ENCODE results near the gene PIK3AP1.
"Not testable (repeated sequence)": the region's sequence is repeated elsewhere in the genome, so short reads cannot be mapped to it uniquely, and the experiment has no call there.

PIK3AP1 gene

GRCh38 chr10:96719850-96720421, 378 bp downstream of the PIK3AP1 start:
- DNase-seq: peak; percentile 87

- no peak for DNase-seq
Observed at GRCh38 chr10:96719200-96719599, 1.1 kb downstream of the PIK3AP1 start.

DNA sequence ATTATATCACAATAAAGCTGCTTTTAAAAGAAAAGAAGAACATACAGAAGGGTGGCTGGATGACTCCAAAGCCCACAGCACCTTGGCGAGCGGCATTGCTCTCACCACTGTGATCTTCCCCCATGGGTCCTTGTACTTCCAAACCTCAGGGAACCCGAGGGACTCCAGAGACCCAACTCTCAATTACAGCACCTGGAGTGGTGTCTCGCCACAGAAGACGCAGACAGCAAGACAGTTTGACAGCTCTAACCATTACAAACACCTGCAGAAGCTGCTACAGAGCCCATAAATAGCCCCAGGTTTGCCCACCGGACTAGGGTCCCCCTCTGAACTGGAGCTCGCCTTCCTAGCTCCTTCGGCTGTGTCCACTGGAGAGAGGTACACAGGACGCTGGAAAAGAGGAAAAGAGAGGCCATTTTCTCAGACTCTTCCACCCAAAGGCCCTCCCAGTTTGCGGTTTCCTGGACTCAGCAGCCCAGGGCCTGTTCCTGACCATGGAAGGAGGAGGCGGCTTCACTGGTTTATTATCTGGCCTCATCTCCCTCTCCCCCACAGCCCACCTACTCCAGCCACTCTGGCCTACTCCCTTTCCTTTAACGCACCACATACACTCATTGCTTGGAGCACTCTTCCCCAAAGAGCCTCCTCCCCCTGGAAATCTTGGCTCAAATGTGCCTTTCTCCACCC, 1.9 kb downstream of the PIK3AP1 start:
- DNase-seq: no peak

- DNase-seq: no peak
Observed at GRCh38 chr10:96716390-96716789, 3.9 kb downstream of the PIK3AP1 start.

- DNase-seq: no peak
Observed at GRCh38 chr10:96714746-96715255, 5.5 kb downstream of the PIK3AP1 start.

- DNase-seq: no peak
Observed at GRCh38 chr10:96714031-96714590, 6.2 kb downstream of the PIK3AP1 start.

DNA sequence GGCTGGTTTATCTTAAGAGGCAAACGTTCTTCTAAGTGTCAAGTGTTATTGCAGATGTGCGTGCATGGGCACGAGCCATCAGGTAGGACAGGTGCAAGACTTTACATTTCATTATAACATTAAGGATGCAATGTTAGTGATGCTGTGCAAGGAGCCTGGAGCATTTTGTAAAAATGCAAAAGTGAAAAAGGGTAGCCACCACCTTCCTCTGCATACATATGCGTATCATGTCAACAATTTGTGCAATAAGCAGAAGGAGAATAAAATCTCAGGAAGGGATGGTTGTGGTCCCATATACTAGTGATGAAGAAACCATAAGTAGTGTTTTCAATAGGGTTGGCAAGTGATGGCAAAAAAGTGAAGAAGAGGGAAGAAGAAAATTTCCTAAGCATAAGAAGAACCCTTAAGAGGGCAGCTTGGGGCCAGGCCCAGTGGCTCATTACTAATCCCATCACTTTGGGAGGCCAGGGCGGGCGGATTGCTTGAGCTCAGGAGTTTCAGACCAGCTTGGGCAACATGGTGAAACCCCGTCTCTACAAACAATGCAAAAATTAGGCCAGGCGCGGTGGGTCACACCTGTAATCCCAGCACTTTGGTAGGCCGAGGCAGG, 7.5 kb downstream of the PIK3AP1 start:
- DNase-seq: no peak

DNA sequence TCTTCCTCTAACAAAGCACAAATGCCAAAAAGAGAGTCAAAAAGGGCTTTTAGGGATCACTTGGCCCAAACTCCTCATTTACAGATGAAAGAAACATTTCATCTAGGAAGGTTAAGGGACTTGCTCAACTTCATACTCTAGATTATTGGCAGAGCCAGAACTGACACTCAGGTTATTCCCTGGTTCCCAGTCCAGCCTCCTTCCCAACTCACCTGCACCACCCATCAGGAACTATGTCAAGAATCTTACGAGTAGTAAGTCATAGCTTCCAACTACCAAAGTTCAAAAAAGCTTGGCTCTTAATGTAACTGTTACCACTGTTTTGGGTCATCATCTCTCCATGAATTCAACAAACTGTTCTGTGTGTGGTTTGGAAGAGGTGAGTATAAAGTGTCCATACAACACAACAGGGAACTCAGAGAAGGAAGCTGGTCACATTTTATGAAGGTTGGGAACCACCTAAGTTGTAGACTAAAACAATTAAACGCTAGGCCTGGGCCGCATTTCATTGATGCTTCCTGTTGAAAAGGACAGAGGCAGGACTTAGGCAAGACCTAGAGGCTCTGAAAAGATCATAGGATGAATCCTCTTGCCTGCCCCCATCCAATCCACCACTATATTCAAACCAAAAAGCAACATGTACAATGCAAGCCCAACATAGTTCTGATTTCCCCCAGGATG, 9.1 kb downstream of the PIK3AP1 start:
- no peak for DNase-seq

DNA sequence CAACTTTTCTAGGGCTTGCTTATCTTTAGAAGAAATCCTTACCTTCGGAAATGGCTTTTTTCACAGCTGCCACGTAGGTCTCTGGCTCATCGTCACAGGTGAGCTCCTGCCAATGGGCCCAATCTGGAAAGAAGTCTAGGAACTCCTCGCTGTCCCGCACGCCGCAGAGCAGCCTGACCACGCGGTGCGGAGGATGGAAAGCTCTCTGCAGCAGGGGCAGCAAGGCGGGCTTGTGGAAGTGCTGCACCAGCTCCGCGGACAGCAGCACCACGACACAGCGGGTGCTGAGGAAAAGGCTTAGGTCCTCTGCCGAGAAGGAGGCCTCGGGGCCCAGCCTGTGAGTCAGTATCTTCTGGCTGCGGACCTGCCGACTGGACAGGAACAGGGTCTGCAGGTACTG, 10.8 kb downstream of the PIK3AP1 start:
- DNase-seq: no peak

GRCh38 chr10:96708996-96709395, 11.3 kb downstream of the PIK3AP1 start:
- DNase-seq: no peak

DNA sequence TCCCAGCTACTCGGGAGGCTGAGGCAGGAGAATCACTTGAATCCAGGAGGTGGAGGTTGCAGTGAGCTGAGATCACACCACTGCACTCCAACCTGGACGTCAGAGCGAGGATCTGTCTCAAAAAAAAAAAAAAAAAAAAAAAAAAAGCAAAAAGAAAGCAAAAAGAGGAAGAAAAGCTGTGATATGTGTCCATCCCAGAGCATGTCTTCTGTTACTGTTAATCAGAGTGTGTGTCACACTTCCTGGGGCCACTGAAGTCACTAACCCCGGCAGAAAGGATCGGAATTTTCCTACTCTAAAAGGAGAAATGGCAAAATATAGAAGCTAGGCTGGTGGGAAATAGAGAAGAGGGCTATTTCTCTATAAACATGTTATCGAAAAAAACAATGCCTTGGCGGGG, 11.9 kb downstream of the PIK3AP1 start:
- no peak for DNase-seq

GRCh38 chr10:96706331-96706853, 13.9 kb downstream of the PIK3AP1 start:
- no peak for DNase-seq

GRCh38 chr10:96705134-96705533, 15.2 kb downstream of the PIK3AP1 start:
- DNase-seq: no peak

GRCh38 chr10:96704563-96704962, 15.8 kb downstream of the PIK3AP1 start:
- DNase-seq: no peak

DNA sequence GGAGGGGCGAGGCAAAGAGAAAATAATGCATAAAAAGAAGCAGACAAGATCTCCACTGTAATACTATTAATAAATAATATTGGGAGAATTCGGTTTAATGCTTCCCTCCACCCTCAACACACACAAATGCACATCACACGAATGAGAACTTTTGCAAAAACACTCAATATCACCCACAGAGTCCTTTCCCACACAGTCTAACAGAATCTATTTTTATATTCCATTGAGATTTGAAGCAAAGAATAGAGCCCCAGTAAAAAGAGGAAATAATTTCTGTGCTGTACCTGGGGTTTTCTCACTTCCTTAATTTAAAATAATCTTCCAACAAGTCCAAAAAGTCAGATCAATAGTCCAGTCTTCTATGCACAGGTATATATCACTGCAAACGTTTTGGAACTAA, 17.0 kb downstream of the PIK3AP1 start:
- no peak for DNase-seq

DNA sequence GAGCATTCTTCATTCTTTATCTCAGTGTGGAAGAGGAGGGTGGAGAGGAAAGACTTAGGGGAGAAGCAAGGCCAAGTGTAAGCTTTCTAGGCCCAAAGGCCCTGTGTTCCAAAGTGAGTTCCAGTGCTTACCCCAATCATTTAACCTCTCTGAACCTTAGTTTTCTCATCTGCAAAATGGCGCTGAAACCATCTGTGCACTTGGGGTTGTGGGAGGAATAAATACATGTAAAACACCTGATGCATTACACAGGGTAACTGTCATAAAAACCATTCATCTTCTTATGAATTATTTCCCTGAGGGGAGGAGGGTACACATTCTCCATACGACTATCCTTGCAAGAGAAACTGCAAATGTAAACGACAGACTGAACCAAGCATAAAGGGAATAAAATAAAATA, 19.0 kb downstream of the PIK3AP1 start:
- DNase-seq: no peak

DNA sequence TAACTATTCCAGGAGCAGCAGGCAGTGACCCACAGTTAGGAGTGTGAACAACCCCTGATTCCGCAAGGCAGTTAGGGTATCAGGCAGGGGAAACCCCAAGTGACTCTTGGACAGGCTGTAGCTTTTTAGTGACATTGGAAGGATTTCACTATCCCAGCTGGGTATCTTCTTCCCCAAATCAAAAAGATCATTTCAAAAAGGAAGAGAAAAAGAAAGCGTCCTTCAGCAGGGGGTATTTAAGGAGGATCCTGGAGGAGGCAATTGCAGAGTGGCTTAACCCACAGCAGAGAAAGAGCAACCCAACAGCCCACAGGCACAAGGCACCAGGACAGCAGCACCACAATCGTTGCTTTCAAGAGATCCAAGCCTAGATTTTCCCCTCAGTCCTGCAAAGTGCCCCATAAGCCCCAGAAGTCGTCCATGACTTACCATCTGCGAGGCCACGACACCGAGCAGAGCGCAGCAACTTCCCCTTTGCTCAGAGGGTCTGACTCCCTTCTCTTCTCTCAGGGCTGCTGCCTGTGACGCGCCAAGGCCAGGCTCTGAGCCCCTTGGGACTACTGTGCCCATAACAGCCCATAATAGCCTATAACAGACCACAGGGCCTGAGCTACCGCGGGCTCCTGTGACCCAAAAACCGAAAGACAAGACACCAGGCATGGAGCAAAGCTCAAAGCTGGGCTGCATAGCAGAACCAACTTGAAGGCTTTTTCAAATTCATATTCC, 19.8 kb downstream of the PIK3AP1 start:
- DNase-seq: no peak

DNA sequence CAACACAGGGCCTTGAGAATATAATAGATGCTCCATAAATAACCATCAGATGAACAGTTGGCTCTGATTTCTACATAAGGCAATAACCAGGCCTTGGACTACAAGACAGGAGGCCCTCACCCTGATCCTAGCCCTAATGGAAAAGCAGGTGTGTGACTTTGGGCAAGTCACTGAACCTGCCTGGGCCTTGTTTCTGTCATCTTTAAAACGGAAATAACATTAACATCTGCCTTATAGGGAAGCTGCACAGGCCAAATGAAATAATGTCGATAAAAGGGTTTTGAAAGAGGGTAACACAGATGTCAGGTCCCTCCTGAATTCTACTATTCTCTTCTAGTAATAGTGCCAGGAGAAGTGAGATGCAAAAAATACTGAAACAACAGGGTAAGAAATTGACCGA, 20.7 kb downstream of the PIK3AP1 start:
- DNase-seq: no peak

DNA sequence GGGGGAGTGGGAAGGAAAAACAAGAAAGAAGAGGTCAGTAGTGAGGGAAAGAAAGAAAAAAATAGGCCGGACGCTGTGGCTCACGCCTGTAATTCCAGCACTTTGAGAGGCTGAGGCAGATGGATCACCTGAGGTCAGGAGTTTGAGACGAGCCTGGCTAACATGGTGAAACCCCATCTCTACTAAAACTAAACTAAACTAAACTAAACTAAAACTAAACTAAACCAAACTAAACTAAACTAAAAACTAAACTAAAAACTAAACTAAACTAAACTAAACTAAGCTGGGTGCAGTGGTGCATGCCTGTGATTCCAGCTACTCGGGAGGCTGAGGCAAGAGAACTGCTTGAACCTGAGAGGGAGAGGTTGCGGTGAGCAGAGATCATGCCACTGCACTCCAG, 22.0 kb downstream of the PIK3AP1 start:
- not testable (repeated sequence) for DNase-seq

- DNase-seq: no peak
Observed at GRCh38 chr10:96697438-96697837, 22.9 kb downstream of the PIK3AP1 start.

- DNase-seq: no peak
Observed at GRCh38 chr10:96696845-96697425, 23.4 kb downstream of the PIK3AP1 start.

Measured in hematopoietic multipotent progenitor cell treated with erythropoietin and hydrocortisone succinate and interleukin-3 and kit ligand, for 8 days (in vitro differentiated cells).